ENCODE results near the gene GNS.

DNA sequence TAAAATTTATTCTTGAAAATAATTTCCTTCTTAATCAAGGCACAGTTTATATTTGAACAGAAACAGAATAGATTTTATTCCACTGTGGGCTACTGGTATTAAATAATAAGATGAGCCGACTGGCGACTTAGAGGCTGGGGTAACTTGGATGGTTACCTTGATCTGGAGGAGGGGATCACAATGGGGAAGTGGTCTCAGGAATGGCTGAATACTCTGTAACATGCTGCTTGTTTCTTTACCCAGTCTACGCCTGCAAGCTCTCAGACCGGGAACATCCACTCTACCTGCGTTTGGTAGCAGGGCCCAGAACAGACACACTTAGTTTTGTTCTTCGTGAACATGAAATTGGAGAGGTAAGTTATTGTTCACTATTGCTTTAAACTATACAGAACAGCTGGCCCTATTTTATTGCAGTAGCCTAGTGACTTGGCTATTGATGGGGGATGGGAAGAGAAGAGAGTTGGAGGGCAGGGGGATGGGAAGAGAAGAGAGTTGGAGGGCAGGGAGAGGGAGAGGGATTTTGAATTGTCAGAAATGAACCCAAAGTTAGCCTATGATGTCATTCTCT, 67.9 kb downstream of the GNS start:
- TF ChIP-seq POLR2A (IDR thresholded peaks at IDR 0.05) = no peak
- TF ChIP-seq, protein P1, sequence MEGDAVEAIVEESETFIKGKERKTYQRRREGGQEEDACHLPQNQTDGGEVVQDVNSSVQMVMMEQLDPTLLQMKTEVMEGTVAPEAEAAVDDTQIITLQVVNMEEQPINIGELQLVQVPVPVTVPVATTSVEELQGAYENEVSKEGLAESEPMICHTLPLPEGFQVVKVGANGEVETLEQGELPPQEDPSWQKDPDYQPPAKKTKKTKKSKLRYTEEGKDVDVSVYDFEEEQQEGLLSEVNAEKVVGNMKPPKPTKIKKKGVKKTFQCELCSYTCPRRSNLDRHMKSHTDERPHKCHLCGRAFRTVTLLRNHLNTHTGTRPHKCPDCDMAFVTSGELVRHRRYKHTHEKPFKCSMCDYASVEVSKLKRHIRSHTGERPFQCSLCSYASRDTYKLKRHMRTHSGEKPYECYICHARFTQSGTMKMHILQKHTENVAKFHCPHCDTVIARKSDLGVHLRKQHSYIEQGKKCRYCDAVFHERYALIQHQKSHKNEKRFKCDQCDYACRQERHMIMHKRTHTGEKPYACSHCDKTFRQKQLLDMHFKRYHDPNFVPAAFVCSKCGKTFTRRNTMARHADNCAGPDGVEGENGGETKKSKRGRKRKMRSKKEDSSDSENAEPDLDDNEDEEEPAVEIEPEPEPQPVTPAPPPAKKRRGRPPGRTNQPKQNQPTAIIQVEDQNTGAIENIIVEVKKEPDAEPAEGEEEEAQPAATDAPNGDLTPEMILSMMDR (IDR thresholded peaks at IDR 0.05) = no peak

All from testis (tissue), 2 donors.